DND-41 (cell line): ENCODE measurements around the gene GRID1.

ENCODE experiments used
- ATAC-seq: fragments of 200-7000 bp; cut with Tn5 transposase; 3 replicates; pipeline ENCODE4 v1.9.1; 2021; ENCODE audit warnings: low read depth; ENCODE audit not compliant: insufficient read depth
- DNase-seq: peaks from one replicate; pipeline ENCODE4 v3.0.0-alpha.2; 2020
- H2AFZ ChIP-seq: 2 replicates; pipeline ENCODE4 v1.6.0; 2012; ENCODE audit warnings: low read depth, low read length
- H3K27ac ChIP-seq: 2 replicates; pipeline ENCODE4 v1.5.1; 2012; ENCODE audit warnings: low read length, inconsistent platforms
- H3K27me3 ChIP-seq: fragments of 200-600 bp; sonication (generic); 2 replicates; pipeline ENCODE4 v1.6.0; 2012; ENCODE audit warnings: low read length, mild to moderate bottlenecking, inconsistent platforms; ENCODE audit not compliant: insufficient read depth, poor library complexity
- H3K36me3 ChIP-seq: 2 replicates; pipeline ENCODE4 v1.5.1; 2012; ENCODE audit warnings: low read length, inconsistent platforms; ENCODE audit not compliant: insufficient read depth
- H3K4me1 ChIP-seq: 2 replicates; pipeline ENCODE4 v1.5.1; 2012; ENCODE audit warnings: mild to moderate bottlenecking, low read length; ENCODE audit not compliant: insufficient read depth
- H3K4me2 ChIP-seq: 2 replicates; pipeline ENCODE4 v1.6.0; 2012; ENCODE audit warnings: mild to moderate bottlenecking, moderate library complexity, low read length, inconsistent platforms; ENCODE audit not compliant: insufficient read depth
- H3K4me3 ChIP-seq, 2 experiments: fragments of 200-600 bp in 1 of 2; shearing (Covaris generic) in 1 of 2; 2 replicates each; pipeline ENCODE4 v1.5.1; 2012 to 2016; ENCODE audit warnings: inconsistent platforms in 2 of 2, low read length in 2 of 2, mild to moderate bottlenecking in 2 of 2, low read depth in 1 of 2, moderate library complexity in 1 of 2
- H3K79me2 ChIP-seq: 2 replicates; pipeline ENCODE4 v1.6.0; 2012; ENCODE audit warnings: low read length, inconsistent platforms; ENCODE audit not compliant: insufficient read depth
- H3K9ac ChIP-seq: 2 replicates; pipeline ENCODE4 v1.6.0; 2012; ENCODE audit warnings: low read depth, mild to moderate bottlenecking, inconsistent platforms, low read length, moderate library complexity
- H3K9me3 ChIP-seq: 2 replicates; pipeline ENCODE4 v1.5.1; 2012; ENCODE audit warnings: low read length, moderate library complexity, mild to moderate bottlenecking, inconsistent platforms; ENCODE audit not compliant: insufficient read depth, severe bottlenecking
- H4K20me1 ChIP-seq: 2 replicates; pipeline ENCODE4 v1.6.0; 2012; ENCODE audit warnings: low read length; ENCODE audit not compliant: insufficient read depth
- EZH2 ChIP-seq: IDR thresholded peaks from 3 replicates; pipeline ENCODE4 v1.6.1; 2012; ENCODE audit warnings: borderline replicate concordance, low read depth, mild to moderate bottlenecking, moderate library complexity, low read length, inconsistent platforms; ENCODE audit not compliant: severe bottlenecking
- TF ChIP-seq, protein P1 (sequence below): IDR thresholded peaks from 2 replicates; pipeline ENCODE4 v1.5.1; 2012; ENCODE audit warnings: borderline replicate concordance, low read length, moderate library complexity, mild to moderate bottlenecking; ENCODE audit not compliant: poor library complexity, severe bottlenecking; ENCODE audit errors: extremely low read depth

Gene GRID1

DNA sequence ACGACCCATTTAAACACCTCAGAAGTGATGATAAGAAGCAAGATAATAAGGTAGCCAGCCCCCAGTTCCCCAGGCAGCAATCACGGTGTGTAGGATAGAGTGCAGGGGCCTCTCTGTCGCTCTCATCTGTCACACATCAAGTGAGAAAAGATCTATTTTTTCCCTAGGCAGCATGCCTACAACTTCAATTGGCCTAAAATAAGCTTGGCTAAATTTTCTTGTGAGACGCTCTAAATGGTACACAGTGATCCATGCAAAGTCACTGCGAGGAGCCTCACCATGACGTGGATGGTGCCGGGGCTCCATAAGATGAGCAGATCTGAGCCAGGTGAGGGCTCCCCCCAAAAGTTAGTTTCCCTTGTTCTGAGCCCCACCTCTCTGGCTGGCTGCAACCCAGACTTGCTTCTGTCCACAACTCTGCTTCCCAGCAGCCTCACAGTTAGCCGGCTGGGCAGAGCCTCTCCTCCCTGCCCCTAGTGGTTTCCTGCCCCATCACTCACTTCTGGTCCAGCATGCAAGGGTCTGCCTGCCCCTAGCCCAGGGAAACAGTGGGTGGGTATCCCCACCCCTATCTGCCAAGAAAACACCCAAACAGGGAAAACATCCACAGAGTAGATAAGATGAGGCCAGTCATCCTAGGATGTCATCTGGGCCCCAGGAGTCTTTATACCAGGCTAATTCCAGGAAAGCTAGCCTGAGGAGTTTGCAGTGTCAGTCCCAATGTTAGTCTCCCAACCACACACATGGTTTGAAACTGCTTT, 342.1 kb downstream of the GRID1 start:
- Histone ChIP-seq H3K4me2 (no peak overlapping the region), H3K4me1 (peaks cover 23% of the 10 kb centered on the region), H3K9ac (no peak overlapping the region), H4K20me1 (no peaks in the 10 kb centered on the region), H3K27ac (no peak overlapping the region), H3K79me2 (no peaks in the 10 kb centered on the region), H2AFZ (no peak overlapping the region; the same call in 1 of the 2 replicates), H3K4me3 (no peak overlapping the region), H3K36me3 (no peaks in the 10 kb centered on the region), H3K9me3 (no peaks in the 10 kb centered on the region), H3K27me3 (no peaks in the 10 kb centered on the region)
- DNase-seq, result no peak
- TF ChIP-seq, protein P1, sequence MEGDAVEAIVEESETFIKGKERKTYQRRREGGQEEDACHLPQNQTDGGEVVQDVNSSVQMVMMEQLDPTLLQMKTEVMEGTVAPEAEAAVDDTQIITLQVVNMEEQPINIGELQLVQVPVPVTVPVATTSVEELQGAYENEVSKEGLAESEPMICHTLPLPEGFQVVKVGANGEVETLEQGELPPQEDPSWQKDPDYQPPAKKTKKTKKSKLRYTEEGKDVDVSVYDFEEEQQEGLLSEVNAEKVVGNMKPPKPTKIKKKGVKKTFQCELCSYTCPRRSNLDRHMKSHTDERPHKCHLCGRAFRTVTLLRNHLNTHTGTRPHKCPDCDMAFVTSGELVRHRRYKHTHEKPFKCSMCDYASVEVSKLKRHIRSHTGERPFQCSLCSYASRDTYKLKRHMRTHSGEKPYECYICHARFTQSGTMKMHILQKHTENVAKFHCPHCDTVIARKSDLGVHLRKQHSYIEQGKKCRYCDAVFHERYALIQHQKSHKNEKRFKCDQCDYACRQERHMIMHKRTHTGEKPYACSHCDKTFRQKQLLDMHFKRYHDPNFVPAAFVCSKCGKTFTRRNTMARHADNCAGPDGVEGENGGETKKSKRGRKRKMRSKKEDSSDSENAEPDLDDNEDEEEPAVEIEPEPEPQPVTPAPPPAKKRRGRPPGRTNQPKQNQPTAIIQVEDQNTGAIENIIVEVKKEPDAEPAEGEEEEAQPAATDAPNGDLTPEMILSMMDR, result no peak
- TF ChIP-seq EZH2, result no peak
- ATAC-seq, result no peak

- H2AFZ ChIP-seq, result no peak overlapping the region
- H3K79me2 ChIP-seq, result no peaks in the 10 kb centered on the region
- no peak overlapping the region for H3K4me3 ChIP-seq
- peaks cover 28% of the 10 kb centered on the region for H3K4me1 ChIP-seq
- no peaks in the 10 kb centered on the region for H3K27me3 ChIP-seq
- no peaks in the 10 kb centered on the region for H3K9me3 ChIP-seq
- no peak overlapping the region for H3K27ac ChIP-seq
- no peaks in the 10 kb centered on the region for H4K20me1 ChIP-seq
- H3K4me2 ChIP-seq, result no peak overlapping the region
- TF ChIP-seq, protein P1, result no peak
- TF ChIP-seq EZH2, result no peak
- ATAC-seq (no peak), DNase-seq (no peak)
- no peaks in the 10 kb centered on the region for H3K36me3 ChIP-seq
- no peak overlapping the region for H3K9ac ChIP-seq
Measured at GRCh38 chr10:86023931-86024280, 342.7 kb downstream of the GRID1 start.

DNA sequence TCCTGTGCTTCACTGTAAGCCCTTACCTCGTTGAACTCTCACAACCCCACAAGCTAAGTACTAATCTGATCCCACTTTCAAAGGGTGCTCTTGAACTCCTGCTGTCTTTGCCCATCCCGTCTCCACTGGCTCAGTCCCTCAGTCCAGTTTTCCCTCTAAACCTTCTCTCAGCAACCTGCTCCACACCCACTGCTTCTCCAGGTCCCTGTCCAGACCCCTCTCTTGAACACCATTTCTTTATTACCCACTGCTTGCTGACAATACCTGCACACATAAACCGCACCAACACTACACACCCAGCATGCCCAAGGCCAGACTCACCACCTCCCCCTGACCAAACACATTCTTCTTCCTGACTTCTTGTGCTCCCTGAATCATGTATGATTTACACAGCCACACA, 343.3 kb downstream of the GRID1 start:
- Histone ChIP-seq H2AFZ (no peak overlapping the region), H3K79me2 (no peaks in the 10 kb centered on the region), H3K9ac (no peak overlapping the region), H3K36me3 (no peaks in the 10 kb centered on the region), H4K20me1 (no peaks in the 10 kb centered on the region), H3K4me3 (no peak overlapping the region), H3K4me2 (no peak overlapping the region), H3K27ac (no peak overlapping the region), H3K27me3 (no peaks in the 10 kb centered on the region), H3K9me3 (no peaks in the 10 kb centered on the region), H3K4me1 (peaks cover 34% of the 10 kb centered on the region)
- no peak for TF ChIP-seq EZH2
- no peak for DNase-seq
- ATAC-seq, result no peak

DNA sequence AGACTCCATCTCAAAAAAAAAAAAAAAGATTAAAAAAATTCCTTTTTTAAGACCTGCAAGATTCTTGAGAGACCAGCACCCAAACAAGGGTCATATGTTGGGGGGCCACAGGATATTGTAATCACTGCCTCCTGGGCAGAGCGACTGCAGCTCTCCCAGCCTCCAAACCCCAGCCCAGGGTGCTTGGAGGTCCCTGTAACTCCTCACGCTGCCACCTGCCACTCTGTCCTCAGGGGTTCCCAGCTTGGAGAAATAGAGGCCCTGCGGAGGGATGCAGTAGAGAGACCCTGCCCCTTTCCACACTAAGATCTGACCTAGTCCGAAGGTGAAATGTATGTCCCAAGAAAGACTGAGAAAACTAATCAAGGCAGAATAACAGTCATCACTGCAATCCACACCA, 343.7 kb downstream of the GRID1 start:
- H3K27ac ChIP-seq, result no peak overlapping the region
- no peak overlapping the region for H2AFZ ChIP-seq
- no peak overlapping the region for H3K4me2 ChIP-seq
- H3K9me3 ChIP-seq, result no peaks in the 10 kb centered on the region
- no peaks in the 10 kb centered on the region for H3K79me2 ChIP-seq
- H3K4me3 ChIP-seq, result no peak overlapping the region
- H4K20me1 ChIP-seq, result no peaks in the 10 kb centered on the region
- ATAC-seq (no peak), DNase-seq (no peak)
- peaks cover 38% of the 10 kb centered on the region for H3K4me1 ChIP-seq
- H3K9ac ChIP-seq, result no peak overlapping the region
- H3K27me3 ChIP-seq, result no peaks in the 10 kb centered on the region
- no peak for TF ChIP-seq EZH2
- TF ChIP-seq, protein P1, result no peak
- H3K36me3 ChIP-seq, result no peaks in the 10 kb centered on the region
